Right lobe of liver (tissue), 4 donors: Measurements from ENCODE around the gene CITED4.

ENCODE experiments used
- CTCF ChIP-seq, 4 donors: fragments of 200-600 bp in 3 of 4; fragments of 450-650 bp in 1 of 4; IDR thresholded peaks; one replicate each; pipeline versions ENCODE4 v1.5.1 to v1.8.0; 2016 to 2022; ENCODE audit warnings: antibody characterized with exemption in 4 of 4, mild to moderate bottlenecking in 2 of 4
- POLR2A ChIP-seq: fragments of 450-650 bp; IDR thresholded peaks from one replicate; pipeline ENCODE4 v1.6.1; 2017; ENCODE audit warnings: antibody characterized with exemption, mild to moderate bottlenecking
- donor health status: DM: no; HTN: no; CAD: no.
- donor health status: DM: no; HTN: no; CAD: no.
- donor health status: DM: no; HTN: yes; CAD: no.

GRCh38 chr1:40853885-40854170 lies 8.3 kb downstream of the CITED4 start:
- TF ChIP-seq CTCF (IDR thresholded peaks at IDR 0.05) (no peak), POLR2A (no peak)
